ENCODE measurements around the gene ADGRG7.
"Not testable (repeated sequence)": the region's sequence is repeated elsewhere in the genome, so short reads cannot be mapped to it uniquely, and the experiment has no call there.

The ADGRG7 gene

DNA sequence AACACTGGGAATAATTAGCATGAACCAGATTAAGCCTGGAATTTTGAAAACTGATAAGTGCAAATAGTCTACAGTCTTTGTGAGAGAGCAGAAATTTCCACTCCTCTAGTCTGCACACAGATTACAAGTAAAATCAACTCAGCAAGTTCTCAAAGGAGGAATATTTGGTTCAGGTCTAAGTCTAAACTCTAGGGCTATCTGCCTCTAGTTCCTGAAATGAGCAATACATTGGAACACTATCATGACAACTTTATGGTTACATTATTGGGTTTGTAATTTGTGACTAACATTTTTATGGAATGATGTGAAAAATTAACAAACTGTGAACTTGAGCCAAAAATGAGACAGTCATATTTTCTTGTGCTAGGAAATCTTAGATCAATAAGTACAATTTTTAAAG is 30.8 kb upstream of the ADGRG7 start:
- H3K27ac ChIP-seq (ENCODE audit: insufficient read depth, low read depth, low read length, poor library complexity, severe bottlenecking): no peak overlapping the region
- no peaks in the 10 kb centered on the region for H3K36me3 ChIP-seq (ENCODE audit: control insufficient read depth, insufficient read depth, low read length)
- H3K27me3 ChIP-seq (ENCODE audit: control insufficient read depth, insufficient read depth, low read length, poor library complexity, severe bottlenecking): no peaks in the 10 kb centered on the region
- H3K9me3 ChIP-seq (ENCODE audit: control insufficient read depth, low read length): no peaks in the 10 kb centered on the region
- H3K4me1 ChIP-seq (ENCODE audit: control insufficient read depth, insufficient read depth, low read length): no peaks in the 10 kb centered on the region
- H3K4me3 ChIP-seq (ENCODE audit: insufficient read depth, low read depth, low read length): no peak overlapping the region

DNA sequence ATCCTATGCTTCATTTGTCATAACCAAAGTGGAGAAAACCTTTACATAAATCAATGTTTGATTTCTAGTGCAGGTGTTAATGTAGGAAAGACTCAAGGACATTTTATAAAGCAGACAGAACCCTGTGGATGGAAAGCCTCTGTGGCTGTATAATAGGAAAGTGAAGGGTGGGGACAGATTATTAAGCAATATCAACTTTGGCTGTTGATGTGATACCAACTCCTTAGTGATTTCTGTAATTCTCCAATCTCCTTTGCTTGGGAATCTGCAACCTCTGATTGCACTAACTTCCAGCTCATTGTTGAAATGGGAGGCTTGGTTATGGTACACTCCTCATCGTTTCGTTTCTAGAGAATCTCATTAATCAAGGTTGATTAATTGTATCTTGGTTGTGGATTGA is 29.3 kb upstream of the ADGRG7 start:
- no peak overlapping the region for H3K4me3 ChIP-seq (ENCODE audit: insufficient read depth, low read depth, low read length)
- H3K4me1 ChIP-seq (ENCODE audit: control insufficient read depth, insufficient read depth, low read length): no peaks in the 10 kb centered on the region
- H3K27ac ChIP-seq (ENCODE audit: insufficient read depth, low read depth, low read length, poor library complexity, severe bottlenecking): no peak overlapping the region
- H3K27me3 ChIP-seq (ENCODE audit: control insufficient read depth, insufficient read depth, low read length, poor library complexity, severe bottlenecking): no peaks in the 10 kb centered on the region
- 93 to 95% methylated on average over 2 of the region's 2 CpGs for WGBS, 2 experiments
- H3K36me3 ChIP-seq (ENCODE audit: control insufficient read depth, insufficient read depth, low read length): no peaks in the 10 kb centered on the region
- H3K9me3 ChIP-seq (ENCODE audit: control insufficient read depth, low read length): no peaks in the 10 kb centered on the region

DNA sequence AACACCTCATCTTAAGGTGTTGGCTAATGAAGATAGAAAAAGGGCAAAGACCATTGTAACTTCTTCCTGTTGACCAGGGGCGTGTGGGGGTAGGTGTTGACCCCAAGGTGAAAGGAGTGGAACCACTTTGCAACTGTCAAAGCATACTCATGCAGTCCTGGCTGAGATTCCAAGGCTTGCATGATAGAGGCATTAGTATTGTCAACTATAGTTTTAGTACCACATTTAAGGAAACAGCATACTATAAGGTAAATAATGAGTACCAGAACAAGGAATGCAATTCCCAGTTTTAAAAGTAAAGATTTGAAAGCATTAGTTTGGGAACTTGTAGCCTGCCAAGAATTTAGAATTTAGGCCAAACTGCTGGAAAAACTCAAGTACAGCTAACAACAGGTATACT is 27.8 kb upstream of the ADGRG7 start:
- H3K27ac ChIP-seq (ENCODE audit: insufficient read depth, low read depth, low read length, poor library complexity, severe bottlenecking): no peak overlapping the region

DNA sequence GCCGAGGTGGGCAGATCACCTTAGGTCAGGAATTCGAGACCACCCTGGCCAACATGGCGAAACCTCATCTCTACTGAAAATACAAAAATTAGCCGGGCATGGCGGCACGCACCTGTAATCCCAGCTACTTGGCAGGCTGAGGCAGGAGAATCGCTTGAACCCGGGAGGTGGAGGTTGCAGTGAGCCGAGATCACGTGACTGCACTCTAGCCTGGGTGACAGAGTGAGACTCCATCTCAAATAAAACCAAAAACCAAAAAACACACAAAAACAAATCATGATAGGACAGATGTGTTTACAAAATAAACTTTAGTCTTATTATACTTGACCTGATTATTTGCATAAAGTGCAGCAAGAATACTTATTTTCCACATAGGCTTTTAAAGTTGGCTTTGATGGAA is 27.2 kb upstream of the ADGRG7 start:
- H3K4me3 ChIP-seq (ENCODE audit: insufficient read depth, low read depth, low read length); H3K4me1 ChIP-seq (ENCODE audit: control insufficient read depth, insufficient read depth, low read length); H3K27ac ChIP-seq (ENCODE audit: insufficient read depth, low read depth, low read length, poor library complexity, severe bottlenecking); H3K27me3 ChIP-seq (ENCODE audit: control insufficient read depth, insufficient read depth, low read length, poor library complexity, severe bottlenecking); H3K36me3 ChIP-seq (ENCODE audit: control insufficient read depth, insufficient read depth, low read length); H3K9me3 ChIP-seq (ENCODE audit: control insufficient read depth, low read length): not testable (repeated sequence)
- WGBS, 2 experiments: 93 to 94% methylated on average over 10 of the region's 10 CpGs

More for the DNA sequence above, 27.8 kb upstream of the ADGRG7 start:
- 85 to 88% methylated on average over 1 of the region's 1 CpG for WGBS, 2 experiments
- Histone ChIP-seq H3K9me3 (ENCODE audit: control insufficient read depth, low read length) (no peaks in the 10 kb centered on the region), H3K4me3 (ENCODE audit: insufficient read depth, low read depth, low read length) (no peak overlapping the region), H3K4me1 (ENCODE audit: control insufficient read depth, insufficient read depth, low read length) (no peaks in the 10 kb centered on the region), H3K27me3 (ENCODE audit: control insufficient read depth, insufficient read depth, low read length, poor library complexity, severe bottlenecking) (no peaks in the 10 kb centered on the region), H3K36me3 (ENCODE audit: control insufficient read depth, insufficient read depth, low read length) (no peaks in the 10 kb centered on the region)

DNA sequence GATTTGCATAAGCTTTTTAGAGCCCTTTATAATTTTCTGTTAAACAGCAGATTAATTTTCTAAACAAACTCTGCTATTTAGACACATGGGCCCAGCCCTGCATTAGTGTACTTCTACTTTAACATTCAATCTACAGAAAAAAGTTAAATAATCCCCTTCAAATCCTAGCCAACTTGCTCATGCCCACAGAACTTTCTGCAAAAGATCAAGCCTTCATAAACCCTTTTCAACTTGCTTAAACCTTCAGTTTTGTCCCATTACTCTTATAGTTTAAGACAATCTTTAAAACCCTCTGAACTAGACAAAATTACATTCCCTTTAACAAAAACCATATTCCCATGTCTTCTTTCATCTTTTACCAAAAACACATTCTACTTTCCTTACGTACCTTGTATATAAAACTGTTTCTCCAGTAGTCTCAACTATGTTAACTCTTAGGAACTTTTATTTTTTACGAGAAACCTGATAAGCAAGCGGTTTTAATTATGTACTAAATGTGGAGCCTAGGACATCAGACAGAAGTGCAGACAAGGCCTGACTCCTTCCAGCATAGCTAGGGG is 25.2 kb upstream of the ADGRG7 start:
- H3K27ac ChIP-seq (ENCODE audit: insufficient read depth, low read depth, low read length, poor library complexity, severe bottlenecking): no peak overlapping the region
- 96 to 97% methylated on average over 3 of the region's 3 CpGs for WGBS, 2 experiments

DNA sequence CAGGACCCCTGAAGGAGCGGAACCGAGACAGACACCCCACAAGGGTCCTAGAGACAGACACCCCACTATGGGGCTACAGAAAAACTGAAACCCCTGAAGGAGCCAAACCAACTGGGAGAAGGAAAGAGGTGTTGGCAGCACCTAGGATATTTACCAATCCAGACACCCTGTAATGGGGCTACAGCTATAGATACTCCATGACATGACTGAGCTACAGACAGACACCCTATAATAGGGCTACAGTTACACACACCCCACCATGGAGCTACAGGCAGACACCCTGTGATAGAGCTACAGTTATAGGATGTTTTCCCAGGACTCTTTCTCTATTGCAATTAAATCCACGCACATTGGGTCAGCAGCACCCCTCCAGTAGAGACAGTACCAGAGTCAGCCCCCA is 22.6 kb upstream of the ADGRG7 start:
- no peaks in the 10 kb centered on the region for H3K27me3 ChIP-seq (ENCODE audit: control insufficient read depth, insufficient read depth, low read length, poor library complexity, severe bottlenecking)
- no peaks in the 10 kb centered on the region for H3K4me1 ChIP-seq (ENCODE audit: control insufficient read depth, insufficient read depth, low read length)
- H3K9me3 ChIP-seq (ENCODE audit: control insufficient read depth, low read length): no peaks in the 10 kb centered on the region
- no peak overlapping the region for H3K27ac ChIP-seq (ENCODE audit: insufficient read depth, low read depth, low read length, poor library complexity, severe bottlenecking)
- WGBS, 2 experiments: 95 to 96% methylated on average over 3 of the region's 3 CpGs
- H3K4me3 ChIP-seq (ENCODE audit: insufficient read depth, low read depth, low read length): no peak overlapping the region
- H3K36me3 ChIP-seq (ENCODE audit: control insufficient read depth, insufficient read depth, low read length): no peaks in the 10 kb centered on the region

More for the DNA sequence above, 25.2 kb upstream of the ADGRG7 start:
- Histone ChIP-seq H3K27me3 (ENCODE audit: control insufficient read depth, insufficient read depth, low read length, poor library complexity, severe bottlenecking) (no peaks in the 10 kb centered on the region), H3K4me1 (ENCODE audit: control insufficient read depth, insufficient read depth, low read length) (no peaks in the 10 kb centered on the region), H3K4me3 (ENCODE audit: insufficient read depth, low read depth, low read length) (no peak overlapping the region), H3K9me3 (ENCODE audit: control insufficient read depth, low read length) (no peaks in the 10 kb centered on the region), H3K36me3 (ENCODE audit: control insufficient read depth, insufficient read depth, low read length) (no peaks in the 10 kb centered on the region)

DNA sequence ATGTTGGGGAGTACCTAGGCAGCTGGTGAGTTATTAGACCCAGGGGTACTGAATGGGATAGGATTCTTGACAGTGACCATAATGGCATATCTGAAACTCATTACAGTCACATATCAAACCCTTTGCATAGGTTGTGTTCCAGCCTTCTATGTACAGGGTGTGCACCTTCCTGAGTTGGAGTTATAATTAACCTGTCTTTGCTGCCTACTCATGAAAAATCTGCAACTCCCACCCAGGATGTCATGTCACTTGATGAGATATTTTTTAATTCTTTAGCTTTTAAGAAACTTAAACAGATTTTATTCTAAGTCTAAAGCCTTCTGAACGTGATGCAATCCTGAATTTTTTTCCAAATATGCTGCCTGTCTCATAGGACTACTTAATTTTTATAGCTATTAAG is 21.1 kb upstream of the ADGRG7 start:
- H3K27me3 ChIP-seq (ENCODE audit: control insufficient read depth, insufficient read depth, low read length, poor library complexity, severe bottlenecking): no peaks in the 10 kb centered on the region
- WGBS, 2 experiments: 100% methylated on average over 1 of the region's 1 CpG; no CpG with 5 or more reads in 1 of the 2 experiments
- no peak overlapping the region for H3K4me3 ChIP-seq (ENCODE audit: insufficient read depth, low read depth, low read length)
- no peaks in the 10 kb centered on the region for H3K4me1 ChIP-seq (ENCODE audit: control insufficient read depth, insufficient read depth, low read length)
- H3K27ac ChIP-seq (ENCODE audit: insufficient read depth, low read depth, low read length, poor library complexity, severe bottlenecking): no peak overlapping the region
- no peaks in the 10 kb centered on the region for H3K9me3 ChIP-seq (ENCODE audit: control insufficient read depth, low read length)
- H3K36me3 ChIP-seq (ENCODE audit: control insufficient read depth, insufficient read depth, low read length): no peaks in the 10 kb centered on the region

DNA sequence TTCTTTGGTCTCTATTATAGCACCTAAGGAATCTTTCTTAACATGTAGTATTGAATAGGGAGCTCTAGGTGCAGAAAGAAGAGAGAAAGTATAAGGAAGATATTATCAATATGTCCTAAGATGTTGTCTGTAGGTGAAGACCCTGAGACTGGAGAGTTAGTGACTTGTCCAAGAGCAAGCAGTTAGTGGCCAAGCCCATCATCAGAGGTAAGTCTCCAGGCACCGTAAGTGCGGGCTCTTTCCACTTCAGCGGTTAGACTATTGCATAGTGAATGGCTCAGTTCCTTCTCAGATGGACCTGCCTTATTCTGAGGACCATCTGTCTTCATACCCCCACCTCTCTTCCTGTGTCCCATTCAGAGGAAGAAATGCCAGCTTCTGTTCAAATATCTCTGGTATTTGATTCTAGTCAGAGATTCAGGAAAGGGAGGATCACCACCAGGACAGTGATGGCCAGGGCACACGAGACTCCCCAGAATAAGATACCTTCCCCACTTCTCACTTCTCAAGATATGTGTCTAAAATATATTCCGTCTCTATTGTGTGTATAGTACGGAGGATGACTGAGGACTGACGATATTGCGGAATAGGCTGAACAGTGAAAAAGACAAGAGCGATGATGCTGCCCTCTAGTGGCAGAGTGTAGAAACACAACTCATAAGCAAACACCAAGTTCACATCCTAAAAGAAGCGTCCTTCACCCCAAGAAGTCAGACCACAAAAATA is 19.1 kb upstream of the ADGRG7 start:
- H3K9me3 ChIP-seq (ENCODE audit: control insufficient read depth, low read length): no peaks in the 10 kb centered on the region
- H3K4me1 ChIP-seq (ENCODE audit: control insufficient read depth, insufficient read depth, low read length): no peaks in the 10 kb centered on the region
- H3K36me3 ChIP-seq (ENCODE audit: control insufficient read depth, insufficient read depth, low read length): no peaks in the 10 kb centered on the region
- no peak overlapping the region for H3K27ac ChIP-seq (ENCODE audit: insufficient read depth, low read depth, low read length, poor library complexity, severe bottlenecking)
- no peak overlapping the region for H3K4me3 ChIP-seq (ENCODE audit: insufficient read depth, low read depth, low read length)
- 43 to 51% methylated on average over 6 to 8 of the region's 10 CpGs for WGBS, 2 experiments
- H3K27me3 ChIP-seq (ENCODE audit: control insufficient read depth, insufficient read depth, low read length, poor library complexity, severe bottlenecking): no peaks in the 10 kb centered on the region

DNA sequence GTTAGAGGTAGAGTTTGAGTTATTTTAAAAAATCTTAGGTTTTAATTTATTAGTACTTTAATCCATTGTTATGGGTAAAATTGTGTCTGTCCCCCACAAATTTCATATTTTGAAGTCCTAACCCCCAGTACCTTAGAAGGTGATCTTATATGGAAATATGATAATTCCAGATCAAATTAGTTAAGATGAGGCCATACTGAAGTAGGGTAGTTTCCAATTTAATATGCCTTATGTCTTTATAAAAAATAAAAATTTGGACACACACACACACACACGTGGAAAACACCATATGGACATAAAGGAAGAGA is 18.6 kb upstream of the ADGRG7 start:
- Histone ChIP-seq H3K27ac (ENCODE audit: insufficient read depth, low read depth, low read length, poor library complexity, severe bottlenecking) (no peak overlapping the region), H3K4me1 (ENCODE audit: control insufficient read depth, insufficient read depth, low read length) (no peaks in the 10 kb centered on the region), H3K36me3 (ENCODE audit: control insufficient read depth, insufficient read depth, low read length) (no peaks in the 10 kb centered on the region), H3K4me3 (ENCODE audit: insufficient read depth, low read depth, low read length) (no peak overlapping the region), H3K9me3 (ENCODE audit: control insufficient read depth, low read length) (no peaks in the 10 kb centered on the region), H3K27me3 (ENCODE audit: control insufficient read depth, insufficient read depth, low read length, poor library complexity, severe bottlenecking) (no peaks in the 10 kb centered on the region)
- 40% methylated on average over 1 of the region's 1 CpG; no CpG with 5 or more reads in 1 of the 2 experiments for WGBS, 2 experiments

DNA sequence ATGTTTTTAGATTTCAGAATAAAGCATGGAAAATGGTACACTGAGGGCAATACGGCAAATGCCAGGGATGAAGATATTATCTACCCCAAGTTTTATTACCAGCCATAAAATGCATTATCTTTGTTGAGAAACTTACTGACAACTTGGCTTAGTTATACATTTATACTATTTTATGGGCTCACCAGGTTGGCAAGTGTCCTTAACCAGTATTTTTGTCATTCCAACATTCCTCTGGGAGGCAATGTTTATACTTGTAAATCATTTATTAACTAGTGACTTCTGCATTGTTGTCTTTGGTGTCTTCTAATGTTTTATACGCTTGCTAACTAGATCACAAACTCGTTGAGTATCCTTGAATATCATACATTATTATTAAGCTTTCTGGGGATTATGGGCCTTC is 18.0 kb upstream of the ADGRG7 start:
- Histone ChIP-seq H3K4me1 (ENCODE audit: control insufficient read depth, insufficient read depth, low read length) (no peaks in the 10 kb centered on the region), H3K27me3 (ENCODE audit: control insufficient read depth, insufficient read depth, low read length, poor library complexity, severe bottlenecking) (no peaks in the 10 kb centered on the region), H3K36me3 (ENCODE audit: control insufficient read depth, insufficient read depth, low read length) (no peaks in the 10 kb centered on the region), H3K9me3 (ENCODE audit: control insufficient read depth, low read length) (no peaks in the 10 kb centered on the region), H3K4me3 (ENCODE audit: insufficient read depth, low read depth, low read length) (no peak overlapping the region), H3K27ac (ENCODE audit: insufficient read depth, low read depth, low read length, poor library complexity, severe bottlenecking) (no peak overlapping the region)
- WGBS, 2 experiments: 84 to 93% methylated on average over 2 to 3 of the region's 3 CpGs
